ENCODE results near the gene ADAMTS2.

Gene ADAMTS2

DNA sequence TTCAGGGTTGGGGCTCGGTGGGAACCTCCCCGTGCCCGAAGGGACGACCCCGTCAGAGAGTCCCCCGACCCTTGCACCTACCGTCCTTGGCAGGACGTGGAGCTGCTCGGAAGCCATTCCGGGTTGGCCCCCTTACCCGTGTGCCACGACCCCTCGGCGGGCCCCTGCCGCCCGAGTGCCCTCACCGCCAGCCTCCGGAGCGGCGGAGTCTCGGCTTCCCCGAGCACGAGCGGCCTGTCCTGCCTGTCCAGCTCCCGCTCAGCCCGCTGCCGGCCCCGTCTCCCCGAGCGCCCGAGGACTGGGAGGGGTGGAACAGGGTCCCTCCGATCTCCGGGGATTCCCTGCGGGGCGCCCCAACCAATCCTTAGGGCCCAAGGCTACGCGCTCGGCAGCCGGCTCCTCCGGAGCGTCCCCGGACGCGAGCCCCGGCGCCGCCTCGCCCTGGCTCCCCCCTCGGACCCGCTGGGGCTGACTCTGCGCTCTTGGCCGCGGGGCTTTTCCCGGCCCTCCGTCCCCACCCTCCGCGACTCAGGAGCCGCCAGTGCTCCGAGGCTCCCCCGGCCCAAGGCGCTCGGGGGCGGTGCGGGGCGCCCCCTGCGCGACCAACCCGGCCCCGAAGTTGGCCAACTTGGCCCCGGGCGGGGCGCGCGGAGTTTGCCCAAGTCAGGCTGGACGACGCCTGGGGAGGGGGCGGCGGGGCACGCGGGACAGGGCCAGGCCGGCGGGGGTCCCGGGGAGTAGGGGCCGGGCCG lies 654 bp downstream of the ADAMTS2 start:
- TF ChIP-seq, protein P1, sequence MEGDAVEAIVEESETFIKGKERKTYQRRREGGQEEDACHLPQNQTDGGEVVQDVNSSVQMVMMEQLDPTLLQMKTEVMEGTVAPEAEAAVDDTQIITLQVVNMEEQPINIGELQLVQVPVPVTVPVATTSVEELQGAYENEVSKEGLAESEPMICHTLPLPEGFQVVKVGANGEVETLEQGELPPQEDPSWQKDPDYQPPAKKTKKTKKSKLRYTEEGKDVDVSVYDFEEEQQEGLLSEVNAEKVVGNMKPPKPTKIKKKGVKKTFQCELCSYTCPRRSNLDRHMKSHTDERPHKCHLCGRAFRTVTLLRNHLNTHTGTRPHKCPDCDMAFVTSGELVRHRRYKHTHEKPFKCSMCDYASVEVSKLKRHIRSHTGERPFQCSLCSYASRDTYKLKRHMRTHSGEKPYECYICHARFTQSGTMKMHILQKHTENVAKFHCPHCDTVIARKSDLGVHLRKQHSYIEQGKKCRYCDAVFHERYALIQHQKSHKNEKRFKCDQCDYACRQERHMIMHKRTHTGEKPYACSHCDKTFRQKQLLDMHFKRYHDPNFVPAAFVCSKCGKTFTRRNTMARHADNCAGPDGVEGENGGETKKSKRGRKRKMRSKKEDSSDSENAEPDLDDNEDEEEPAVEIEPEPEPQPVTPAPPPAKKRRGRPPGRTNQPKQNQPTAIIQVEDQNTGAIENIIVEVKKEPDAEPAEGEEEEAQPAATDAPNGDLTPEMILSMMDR (IDR thresholded peaks at IDR 0.05) = no peak
- H3K4me1 Mint-ChIP-seq = peaks cover 30% of the 10 kb centered on the region
- peaks cover 7% of the 10 kb centered on the region for H3K36me3 Mint-ChIP-seq (ENCODE audit: low read depth)
- peak; percentile 55 for DNase-seq
- no peaks in the 10 kb centered on the region for H3K9me3 Mint-ChIP-seq
- H3K27ac Mint-ChIP-seq = no peak overlapping the region
- peaks cover 81% of the 10 kb centered on the region for H3K27me3 Mint-ChIP-seq (ENCODE audit: low read depth, poor library complexity)
- peak overlapping the region; percentile 76 for H3K4me3 Mint-ChIP-seq

DNA sequence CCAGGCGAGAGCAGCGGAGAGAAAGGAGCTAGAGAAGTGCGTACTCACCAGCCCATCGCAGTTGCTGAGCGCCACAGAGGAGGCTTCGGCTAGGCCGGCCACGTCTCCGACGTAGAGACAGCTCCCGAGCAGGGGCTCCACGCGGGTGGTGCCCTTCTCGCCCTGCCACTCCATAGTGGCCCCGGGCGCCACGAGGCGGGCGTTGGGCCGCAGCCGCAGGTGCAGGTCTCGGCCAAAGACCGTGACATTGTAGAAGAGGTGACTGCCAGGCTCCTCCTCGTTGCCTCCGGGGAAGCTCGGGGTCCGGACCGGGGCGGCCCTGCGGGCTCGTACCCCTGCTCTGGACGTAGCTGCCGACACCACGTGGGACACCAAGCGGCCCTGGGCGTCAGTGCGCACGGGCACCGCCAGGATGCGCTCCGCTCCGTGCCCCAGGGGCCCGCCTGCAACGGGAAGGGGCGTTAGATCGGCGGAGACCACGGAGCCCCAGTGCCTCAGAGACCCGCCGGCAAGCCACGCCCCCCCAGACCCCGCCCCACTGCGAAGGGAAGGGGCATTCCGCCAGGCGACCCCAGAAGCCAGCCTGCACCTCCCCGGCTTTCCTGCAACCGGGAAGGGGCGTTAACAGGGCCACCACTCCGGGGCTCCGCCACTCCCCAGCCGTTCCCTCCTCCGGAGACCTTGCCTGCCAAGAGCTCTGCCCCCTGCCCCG lies 1.4 kb downstream of the ADAMTS2 start:
- peak; percentile 91 for DNase-seq
- H3K27ac Mint-ChIP-seq = no peak overlapping the region
- TF ChIP-seq, protein P1 (IDR thresholded peaks at IDR 0.05) = peak; percentile 50
- H3K4me1 Mint-ChIP-seq = peaks cover 30% of the 10 kb centered on the region
- peaks cover 7% of the 10 kb centered on the region for H3K36me3 Mint-ChIP-seq (ENCODE audit: low read depth)
- peak overlapping the region; percentile 82 for H3K4me3 Mint-ChIP-seq
- H3K9me3 Mint-ChIP-seq = no peaks in the 10 kb centered on the region
- peaks cover 74% of the 10 kb centered on the region for H3K27me3 Mint-ChIP-seq (ENCODE audit: low read depth, poor library complexity)

DNA sequence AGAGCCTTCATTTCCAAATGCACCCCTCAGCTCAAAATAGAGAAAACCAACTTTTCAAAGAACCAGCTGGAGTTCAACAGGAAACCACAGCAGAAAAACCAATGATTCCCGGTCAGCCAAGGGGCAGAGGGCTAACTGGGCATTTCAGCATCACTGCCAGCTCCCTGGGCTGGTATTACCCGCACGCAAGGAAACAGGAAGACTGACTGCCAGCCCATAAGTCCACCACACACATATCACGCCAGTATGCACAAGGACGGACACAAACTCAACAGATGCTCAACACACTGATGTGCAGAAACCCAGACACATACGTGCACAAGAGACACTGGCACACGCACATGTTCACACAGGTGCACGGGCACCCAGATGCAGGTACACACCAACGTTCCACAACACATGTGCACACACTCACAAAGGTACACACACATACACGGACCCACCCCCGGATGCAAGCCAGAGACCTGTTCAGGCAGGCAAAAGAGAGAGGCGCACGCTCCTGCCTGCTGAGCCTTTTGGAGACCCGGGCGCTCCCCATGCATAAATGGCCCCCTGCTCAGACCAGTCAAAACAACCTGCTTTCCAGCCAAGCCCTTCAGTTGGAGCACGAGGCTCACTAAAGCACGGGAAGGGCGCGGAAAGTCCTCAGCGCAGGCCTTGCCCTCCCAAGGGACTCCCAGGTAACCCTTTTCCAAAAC lies 2.1 kb downstream of the ADAMTS2 start:
- TF ChIP-seq, protein P1 (IDR thresholded peaks at IDR 0.05) = no peak
- Mint-ChIP-seq H3K9me3 (no peaks in the 10 kb centered on the region), H3K27me3 (ENCODE audit: low read depth, poor library complexity) (peaks cover 74% of the 10 kb centered on the region), H3K4me1 (peaks cover 30% of the 10 kb centered on the region), H3K36me3 (ENCODE audit: low read depth) (peaks cover 7% of the 10 kb centered on the region), H3K27ac (no peak overlapping the region), H3K4me3 (peak overlapping the region; percentile 82)
- no peak for DNase-seq

DNA sequence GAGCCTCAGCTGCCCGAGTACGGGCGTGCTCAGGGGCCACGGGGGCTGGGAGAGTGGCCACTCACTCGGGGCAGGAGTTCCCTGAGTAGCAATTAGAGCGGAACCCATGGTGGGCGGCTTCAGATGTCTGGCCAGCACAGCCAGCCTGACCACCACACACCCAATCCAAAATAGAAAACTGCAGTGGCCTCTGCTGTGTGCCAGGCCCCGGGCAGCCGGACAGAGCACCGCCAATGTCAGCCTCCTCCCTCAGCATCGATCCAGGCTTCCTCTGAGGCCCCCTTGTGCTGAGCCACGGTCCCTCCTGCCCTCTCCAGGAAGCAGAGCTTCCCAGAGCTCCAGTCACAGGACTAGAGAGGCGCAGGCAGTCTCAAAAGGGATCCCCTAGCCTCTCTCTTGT lies 2.7 kb downstream of the ADAMTS2 start:
- no peaks in the 10 kb centered on the region for H3K9me3 Mint-ChIP-seq
- peaks cover 68% of the 10 kb centered on the region for H3K27me3 Mint-ChIP-seq (ENCODE audit: low read depth, poor library complexity)
- peak overlapping the region; percentile 82 for H3K4me3 Mint-ChIP-seq
- TF ChIP-seq, protein P1 (IDR thresholded peaks at IDR 0.05) = no peak
- peaks cover 7% of the 10 kb centered on the region for H3K36me3 Mint-ChIP-seq (ENCODE audit: low read depth)
- H3K27ac Mint-ChIP-seq = no peak overlapping the region
- H3K4me1 Mint-ChIP-seq = peaks cover 34% of the 10 kb centered on the region
- DNase-seq = peak; percentile 50

DNA sequence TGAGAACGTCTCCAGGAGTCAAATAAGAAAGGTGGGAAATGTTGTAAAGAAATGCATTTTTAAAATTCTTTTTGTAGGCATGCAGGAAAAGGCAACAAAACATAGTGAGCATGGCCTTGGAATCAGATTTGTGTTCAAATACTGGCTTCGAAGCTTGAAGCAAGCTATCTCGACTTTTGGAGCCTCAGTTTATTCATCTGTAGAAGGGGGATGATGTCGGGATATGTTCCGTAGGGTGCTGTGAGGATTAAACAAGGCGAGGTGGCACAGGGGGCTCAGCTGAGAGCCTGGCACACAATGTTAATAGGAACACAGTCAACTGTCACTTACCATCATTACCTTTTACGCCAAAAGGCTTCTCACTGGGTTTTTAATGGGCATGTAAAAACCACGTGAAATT lies 4.8 kb downstream of the ADAMTS2 start:
- peaks cover 49% of the 10 kb centered on the region for H3K4me1 Mint-ChIP-seq
- no peak overlapping the region for H3K27ac Mint-ChIP-seq
- H3K36me3 Mint-ChIP-seq (ENCODE audit: low read depth) = peaks cover 7% of the 10 kb centered on the region
- H3K27me3 Mint-ChIP-seq (ENCODE audit: low read depth, poor library complexity) = peaks cover 47% of the 10 kb centered on the region
- no peak overlapping the region for H3K4me3 Mint-ChIP-seq
- DNase-seq = no peak
- H3K9me3 Mint-ChIP-seq = no peaks in the 10 kb centered on the region
- TF ChIP-seq, protein P1 (IDR thresholded peaks at IDR 0.05) = no peak
